Activated naive CD8-positive, alpha-beta T cell treated with anti-CD3 and anti-CD28 coated beads, Interleukin-2, amount 10 ng/mL, durations not matched to agents 7 days and 5 days (primary cell): ENCODE data around the gene RHBDL1. TPM values are rescaled to one million over a fixed set of nuclear protein-coding genes. Genes with fewer than 3 reads are reported as not detected.

Source experiments
- ATAC-seq: fragments of 150-1000 bp; cut with Tn5 transposase; one replicate; pipeline ENCODE4 v1.10.0; 2021; ENCODE audit warnings: low read depth, moderate library complexity
- POLR2A ChIA-PET: fragments of 350-600 bp; sonication (Branson Sonifier 250); formaldehyde crosslinking; loops from one replicate; lab custom pipeline; 2021; ENCODE audit warnings: antibody characterized with exemption; lab: Charles Lee
- DNase-seq: peaks from one replicate; pipeline ENCODE4 v3.0.0; 2021
- H3K27ac Mint-ChIP-seq: one replicate; pipeline ENCODE4 v1.8.0; 2022; ENCODE audit warnings: mild to moderate bottlenecking, mixed read lengths
- H3K27me3 Mint-ChIP-seq: one replicate; pipeline ENCODE4 v1.8.0; 2022; ENCODE audit warnings: mild to moderate bottlenecking, moderate library complexity, mixed read lengths
- H3K36me3 Mint-ChIP-seq: one replicate; pipeline ENCODE4 v1.8.0; 2021; ENCODE audit warnings: mild to moderate bottlenecking, mixed read lengths
- H3K4me1 Mint-ChIP-seq: one replicate; pipeline ENCODE4 v1.8.0; 2021; ENCODE audit warnings: mixed read lengths
- H3K4me3 Mint-ChIP-seq: one replicate; pipeline ENCODE4 v1.8.0; 2022; ENCODE audit warnings: mild to moderate bottlenecking, moderate library complexity, mixed read lengths
- H3K9me3 Mint-ChIP-seq: one replicate; pipeline ENCODE4 v1.8.0; 2021; ENCODE audit warnings: mixed read lengths
- total RNA-seq, 2 experiments: library from RNA; stranded (reverse); gene quantifications; one replicate each; pipeline ENCODE4 v1.2.3, GENCODE V29; 2021

The RHBDL1 gene
- total RNA-seq, 2 experiments from 2014 or later: 1.1 to 1.7 TPM

- ATAC-seq (no peak), DNase-seq (no peak)
- Mint-ChIP-seq H3K27ac (no peak overlapping the region), H3K4me3 (no peak overlapping the region), H3K9me3 (no peaks in the 10 kb centered on the region), H3K36me3 (no peaks in the 10 kb centered on the region), H3K4me1 (no peaks in the 10 kb centered on the region), H3K27me3 (no peaks in the 10 kb centered on the region)
- POLR2A ChIA-PET: interaction anchor here (1.5 kb wide), 1 partner anchor 26 kb away, joined by 3 read pairs; no protein-coding TSS in a partner anchor
Observed at GRCh38 chr16:652454-653305, 22.8 kb upstream of the RHBDL1 start.

GRCh38 chr16:654034-654433 is 21.4 kb upstream of the RHBDL1 start:
- H3K36me3 Mint-ChIP-seq: no peaks in the 10 kb centered on the region
- no peaks in the 10 kb centered on the region for H3K4me1 Mint-ChIP-seq
- ATAC-seq: no peak
- no peaks in the 10 kb centered on the region for H3K27me3 Mint-ChIP-seq
- POLR2A ChIA-PET: interaction anchor here (1.5 kb wide), 1 partner anchor 25 kb away, joined by 3 read pairs; no protein-coding TSS in a partner anchor
- H3K9me3 Mint-ChIP-seq: no peaks in the 10 kb centered on the region
- no peak overlapping the region for H3K4me3 Mint-ChIP-seq
- DNase-seq: no peak
- no peak overlapping the region for H3K27ac Mint-ChIP-seq

GRCh38 chr16:657487-657886 is 18.0 kb upstream of the RHBDL1 start:
- H3K9me3 Mint-ChIP-seq: no peaks in the 10 kb centered on the region
- DNase-seq (no peak), ATAC-seq (no peak)
- POLR2A ChIA-PET: no interaction called here
- H3K4me1 Mint-ChIP-seq: peaks cover 2% of the 10 kb centered on the region
- no peak overlapping the region for H3K4me3 Mint-ChIP-seq
- H3K27me3 Mint-ChIP-seq: no peaks in the 10 kb centered on the region
- no peaks in the 10 kb centered on the region for H3K36me3 Mint-ChIP-seq
- no peak overlapping the region for H3K27ac Mint-ChIP-seq

- POLR2A ChIA-PET: interaction anchor here (1.0 to 1.2 kb wide), 2 partner anchors 8 to 126 kb away, joined by 3 read pairs; no protein-coding TSS in a partner anchor
Observed at GRCh38 chr16:658679-659571, 16.5 kb upstream of the RHBDL1 start.

GRCh38 chr16:659618-660017 is 15.9 kb upstream of the RHBDL1 start:
- H3K27me3 Mint-ChIP-seq: no peaks in the 10 kb centered on the region
- H3K4me1 Mint-ChIP-seq: peaks cover 2% of the 10 kb centered on the region
- H3K4me3 Mint-ChIP-seq: no peak overlapping the region
- no peak for ATAC-seq
- DNase-seq: no peak
- peaks cover 2% of the 10 kb centered on the region for H3K36me3 Mint-ChIP-seq
- POLR2A ChIA-PET: interaction anchor here (1.0 to 1.2 kb wide), 2 partner anchors 9 to 125 kb away, joined by 3 read pairs; no protein-coding TSS in a partner anchor
- H3K27ac Mint-ChIP-seq: no peak overlapping the region
- no peaks in the 10 kb centered on the region for H3K9me3 Mint-ChIP-seq

More at GRCh38 chr16:658679-659571, 16.5 kb upstream of the RHBDL1 start:
- no peak for DNase-seq
- Mint-ChIP-seq H3K4me1 (peaks cover 2% of the 10 kb centered on the region), H3K27me3 (no peaks in the 10 kb centered on the region), H3K4me3 (no peak overlapping the region), H3K9me3 (no peaks in the 10 kb centered on the region), H3K36me3 (peaks cover 2% of the 10 kb centered on the region), H3K27ac (peak overlapping the region; percentile 42)
- ATAC-seq: no peak

- Mint-ChIP-seq H3K4me1 (peaks cover 2% of the 10 kb centered on the region), H3K27ac (no peak overlapping the region), H3K36me3 (peaks cover 2% of the 10 kb centered on the region), H3K27me3 (no peaks in the 10 kb centered on the region), H3K9me3 (no peaks in the 10 kb centered on the region), H3K4me3 (no peak overlapping the region)
- DNase-seq: no peak
- no peak for ATAC-seq
- POLR2A ChIA-PET: interaction anchor here (1.0 to 1.2 kb wide), 2 partner anchors 9 to 125 kb away, joined by 3 read pairs; no protein-coding TSS in a partner anchor
Observed at GRCh38 chr16:660132-660458, 15.4 kb upstream of the RHBDL1 start.

- peaks cover 2% of the 10 kb centered on the region for H3K36me3 Mint-ChIP-seq
- ATAC-seq: peak; percentile 43
- POLR2A ChIA-PET: interaction anchor here (1.0 to 1.2 kb wide), 2 partner anchors 10 to 124 kb away, joined by 3 read pairs; no protein-coding TSS in a partner anchor
- H3K4me3 Mint-ChIP-seq: no peak overlapping the region
- no peaks in the 10 kb centered on the region for H3K27me3 Mint-ChIP-seq
- no peak overlapping the region for H3K27ac Mint-ChIP-seq
- peak; percentile 75 for DNase-seq
- peaks cover 2% of the 10 kb centered on the region for H3K4me1 Mint-ChIP-seq
- H3K9me3 Mint-ChIP-seq: no peaks in the 10 kb centered on the region
Observed at GRCh38 chr16:660459-661183, 14.8 kb upstream of the RHBDL1 start.

- DNase-seq (no peak), ATAC-seq (no peak)
- Mint-ChIP-seq H3K4me1 (peaks cover 2% of the 10 kb centered on the region), H3K9me3 (no peaks in the 10 kb centered on the region), H3K36me3 (peaks cover 2% of the 10 kb centered on the region), H3K27me3 (no peaks in the 10 kb centered on the region), H3K27ac (no peak overlapping the region), H3K4me3 (no peak overlapping the region)
- POLR2A ChIA-PET: interaction anchor here (1.2 kb wide), 1 partner anchor 12 kb away, joined by 3 read pairs; the partner anchor contains the start of gene WDR90
Observed at GRCh38 chr16:661184-661821, 14.2 kb upstream of the RHBDL1 start.

- Mint-ChIP-seq H3K4me3 (no peak overlapping the region), H3K9me3 (no peaks in the 10 kb centered on the region), H3K27me3 (no peaks in the 10 kb centered on the region), H3K36me3 (peaks cover 2% of the 10 kb centered on the region), H3K4me1 (peaks cover 2% of the 10 kb centered on the region), H3K27ac (no peak overlapping the region)
- POLR2A ChIA-PET: interaction anchor here (0.7 to 1.2 kb wide), 2 partner anchors 11 to 13 kb away, joined by 3 read pairs; partner anchors contain the start of gene WDR90
- no peak for ATAC-seq
- DNase-seq: no peak
Observed at GRCh38 chr16:662095-662494, 13.4 kb upstream of the RHBDL1 start.

GRCh38 chr16:662597-662996 is 12.9 kb upstream of the RHBDL1 start:
- Mint-ChIP-seq H3K36me3 (peaks cover 2% of the 10 kb centered on the region), H3K27me3 (no peaks in the 10 kb centered on the region), H3K4me1 (peaks cover 2% of the 10 kb centered on the region), H3K27ac (no peak overlapping the region), H3K4me3 (no peak overlapping the region), H3K9me3 (no peaks in the 10 kb centered on the region)
- ATAC-seq (no peak), DNase-seq (no peak)
- POLR2A ChIA-PET: interaction anchor here (0.7 to 1.2 kb wide), 2 partner anchors 12 to 13 kb away, joined by 3 read pairs; partner anchors contain the start of gene WDR90

GRCh38 chr16:666572-666971 is 8.9 kb upstream of the RHBDL1 start:
- Mint-ChIP-seq H3K4me3 (no peak overlapping the region), H3K27ac (no peak overlapping the region), H3K9me3 (no peaks in the 10 kb centered on the region), H3K4me1 (peaks cover 4% of the 10 kb centered on the region), H3K36me3 (peaks cover 2% of the 10 kb centered on the region), H3K27me3 (no peaks in the 10 kb centered on the region)
- POLR2A ChIA-PET: interaction anchor here (1.7 to 2.5 kb wide), 2 partner anchors 23 to 31 kb away, joined by 4 to 9 read pairs; partner anchors contain the start of genes METTL26 and WDR24
- DNase-seq (no peak), ATAC-seq (no peak)
